H9 (cell line): ENCODE results near the gene PRKCB. TPM values are rescaled to one million over a fixed set of nuclear protein-coding genes. Genes with fewer than 3 reads are reported as not detected.

Experiments
- DNase-seq: peaks from one replicate; pipeline ENCODE4 v3.0.0-alpha.2; 2017
- H2AFZ ChIP-seq: one replicate; pipeline ENCODE4 v1.6.1; 2013; ENCODE audit warnings: mild to moderate bottlenecking, low read length, control low read depth, moderate library complexity
- H2AK5ac ChIP-seq: 2 replicates; pipeline ENCODE4 v1.6.1; 2013; ENCODE audit warnings: low read length, control low read depth, mixed read lengths; ENCODE audit not compliant: insufficient read length
- H2BK120ac ChIP-seq: one replicate; pipeline ENCODE4 v1.6.1; 2013; ENCODE audit warnings: low read depth, mild to moderate bottlenecking, low read length, control low read depth, inconsistent platforms; ENCODE audit not compliant: poor library complexity, severe bottlenecking
- H2BK12ac ChIP-seq: 2 replicates; pipeline ENCODE4 v1.6.1; 2013; ENCODE audit warnings: low read length, control low read depth, mixed read lengths, low read depth; ENCODE audit not compliant: insufficient read length
- H2BK15ac ChIP-seq: 2 replicates; pipeline ENCODE4 v1.6.1; 2013; ENCODE audit warnings: low read depth, low read length, control low read depth
- H2BK20ac ChIP-seq: one replicate; pipeline ENCODE4 v1.6.1; 2013; ENCODE audit warnings: low read depth, mild to moderate bottlenecking, low read length, control low read depth, inconsistent platforms; ENCODE audit not compliant: poor library complexity, severe bottlenecking
- H2BK5ac ChIP-seq: 2 replicates; pipeline ENCODE4 v1.6.1; 2013; ENCODE audit warnings: low read length, control low read depth, mixed read lengths; ENCODE audit not compliant: insufficient read length
- H3K14ac ChIP-seq: 2 replicates; pipeline ENCODE4 v1.6.1; 2013; ENCODE audit warnings: low read length, control low read depth; ENCODE audit not compliant: insufficient read depth
- H3K18ac ChIP-seq: 2 replicates; pipeline ENCODE4 v1.6.1; 2013; ENCODE audit warnings: low read depth, mild to moderate bottlenecking, mixed read lengths, low read length, control low read depth; ENCODE audit not compliant: insufficient read length
- H3K23ac ChIP-seq: 2 replicates; pipeline ENCODE4 v1.6.1; 2013; ENCODE audit warnings: low read length, control low read depth, mixed read lengths, low read depth; ENCODE audit not compliant: insufficient read length
- H3K23me2 ChIP-seq: 2 replicates; pipeline ENCODE4 v1.6.1; 2013; ENCODE audit warnings: low read depth, mild to moderate bottlenecking, mixed read lengths, low read length, control low read depth; ENCODE audit not compliant: insufficient read length, poor library complexity, severe bottlenecking
- H3K27ac ChIP-seq: 2 replicates; pipeline ENCODE4 v1.5.1; 2013; ENCODE audit warnings: low read length, control low read depth, mixed read lengths, low read depth; ENCODE audit not compliant: insufficient read length
- H3K27me3 ChIP-seq: 2 replicates; pipeline ENCODE4 v1.6.1; 2013; ENCODE audit warnings: low read length, control low read depth, inconsistent platforms; ENCODE audit not compliant: insufficient read depth
- H3K4ac ChIP-seq: 2 replicates; pipeline ENCODE4 v1.6.1; 2013; ENCODE audit warnings: low read depth, mild to moderate bottlenecking, control low read depth, inconsistent platforms, low read length, moderate library complexity
- H3K4me1 ChIP-seq: 2 replicates; pipeline ENCODE4 v1.6.1; 2013; ENCODE audit warnings: low read length, control low read depth, inconsistent platforms; ENCODE audit not compliant: insufficient read depth
- H3K4me2 ChIP-seq: 2 replicates; pipeline ENCODE4 v1.6.1; 2013; ENCODE audit warnings: low read length, control low read depth, mixed read lengths; ENCODE audit not compliant: insufficient read length, insufficient read depth
- H3K56ac ChIP-seq: 2 replicates; pipeline ENCODE4 v1.6.1; 2013; ENCODE audit warnings: low read depth, mild to moderate bottlenecking, mixed read lengths, low read length, control low read depth; ENCODE audit not compliant: insufficient read length
- H3K79me1 ChIP-seq: 2 replicates; pipeline ENCODE4 v1.6.1; 2013; ENCODE audit warnings: low read depth, mild to moderate bottlenecking, moderate library complexity, low read length, control low read depth, inconsistent platforms; ENCODE audit not compliant: insufficient read depth, poor library complexity, severe bottlenecking
- H3K79me2 ChIP-seq: 2 replicates; pipeline ENCODE4 v1.6.1; 2013; ENCODE audit warnings: low read length, control low read depth, inconsistent platforms; ENCODE audit not compliant: insufficient read depth
- H3K9ac ChIP-seq: 2 replicates; pipeline ENCODE4 v1.6.1; 2013; ENCODE audit warnings: low read length, control low read depth, mixed read lengths; ENCODE audit not compliant: insufficient read length; ENCODE audit errors: extremely low read depth
- H3K9me3 ChIP-seq: one replicate; pipeline ENCODE4 v1.6.1; 2013; ENCODE audit warnings: low read depth, low read length, inconsistent platforms; ENCODE audit not compliant: control insufficient read depth
- H3T11ph ChIP-seq: one replicate; pipeline ENCODE4 v1.6.1; 2013; ENCODE audit warnings: mild to moderate bottlenecking, low read length, control low read depth, inconsistent platforms
- H4K20me1 ChIP-seq: one replicate; pipeline ENCODE4 v1.6.1; 2013; ENCODE audit not compliant: control insufficient read depth, insufficient read length, insufficient read depth
- H4K5ac ChIP-seq: 2 replicates; pipeline ENCODE4 v1.6.1; 2013; ENCODE audit warnings: low read depth, mild to moderate bottlenecking, mixed read lengths, low read length, control low read depth; ENCODE audit not compliant: insufficient read length
- H4K8ac ChIP-seq: replicated peaks from 2 replicates; pipeline ENCODE4 v1.6.1; 2013; ENCODE audit warnings: low read length, control low read depth, mixed read lengths, low read depth; ENCODE audit not compliant: insufficient read length
- H4K91ac ChIP-seq: 2 replicates; pipeline ENCODE4 v1.6.1; 2013; ENCODE audit warnings: low read depth, mild to moderate bottlenecking, moderate library complexity, mixed read lengths, low read length, control low read depth; ENCODE audit not compliant: insufficient read length
- H3K27ac Mint-ChIP-seq, 3 experiments: 2 replicates in 2 of 3; 3 replicates in 1 of 3; pipeline ENCODE4 v1.8.0; 2020 to 2021; ENCODE audit warnings: mixed read lengths in 3 of 3, mild to moderate bottlenecking in 1 of 3, moderate library complexity in 1 of 3
- H3K27me3 Mint-ChIP-seq: 2 replicates; pipeline ENCODE4 v1.8.0; 2021; ENCODE audit warnings: low read depth, mild to moderate bottlenecking, moderate library complexity, mixed read lengths
- H3K36me3 Mint-ChIP-seq, 3 experiments: 2 replicates in 2 of 3; 3 replicates in 1 of 3; pipeline ENCODE4 v1.8.0; 2020 to 2021; ENCODE audit warnings: low read depth in 3 of 3, mixed read lengths in 3 of 3; ENCODE audit not compliant: insufficient read depth in 1 of 3
- H3K4me1 Mint-ChIP-seq, 2 experiments: 2 replicates each; pipeline ENCODE4 v1.8.0; 2020; ENCODE audit warnings: mixed read lengths in 2 of 2
- H3K4me3 Mint-ChIP-seq, 2 experiments: 2 replicates in 1 of 2; 3 replicates in 1 of 2; pipeline ENCODE4 v1.8.0; 2020 to 2021; ENCODE audit warnings: mild to moderate bottlenecking in 2 of 2, mixed read lengths in 2 of 2, moderate library complexity in 1 of 2
- H3K9me3 Mint-ChIP-seq, 2 experiments: 2 replicates in 1 of 2; 3 replicates in 1 of 2; pipeline ENCODE4 v1.8.0; 2020; ENCODE audit warnings: mild to moderate bottlenecking in 2 of 2, mixed read lengths in 2 of 2, moderate library complexity in 1 of 2
- CTCF ChIP-seq: fragments of 200-600 bp; sonication (generic); conservative IDR thresholded peaks from 3 replicates; pipeline ENCODE4 v1.8.0; 2021; ENCODE audit warnings: antibody characterized with exemption, mild to moderate bottlenecking
- WGBS: extraction: QIAGEN DNeasy Blood & Tissue Kit; methylation state at CpG from one replicate; pipeline ENCODE4 v1.1.7; 2013; ENCODE audit warnings: missing lambda C conversion rate, low lambda C conversion rate, mixed read lengths; ENCODE audit not compliant: insufficient read length; ENCODE audit errors: extremely low coverage; 5-methylcytosine and 5-hydroxymethylcytosine counted together
- total RNA-seq: library from RNA; stranded (reverse); gene quantifications from 2 replicates; pipeline ENCODE4 v1.2.1, GENCODE V29; 2021

The PRKCB gene
- total RNA-seq, 1 experiment from 2014 or later, result 7.0 TPM

GRCh38 chr16:23929237-23929636 is 93.5 kb downstream of the PRKCB start:
- WGBS, result no CpG with 5 or more reads among the region's 4 CpGs
- Histone ChIP-seq H4K5ac (no peak overlapping the region), H3K23me2 (no peaks in the 10 kb centered on the region), H4K8ac (no peak overlapping the region), H2BK15ac (no peak overlapping the region), H3K4me2 (no peak overlapping the region), H3K18ac (no peak overlapping the region), H3K9ac (no peak overlapping the region), H3K9me3 (no peaks in the 10 kb centered on the region), H3K79me1 (no peaks in the 10 kb centered on the region), H3K23ac (no peak overlapping the region), H2AK5ac (no peak overlapping the region), H2BK12ac (no peak overlapping the region), H4K20me1 (no peaks in the 10 kb centered on the region), H3K4me1 (no peaks in the 10 kb centered on the region), H3K14ac (no peak overlapping the region), H2AFZ (no peak overlapping the region), H3K56ac (no peak overlapping the region), H3K27ac (no peak overlapping the region), H2BK20ac (no peak overlapping the region), H3T11ph (no peak overlapping the region), H3K79me2 (no peaks in the 10 kb centered on the region), H2BK120ac (no peak overlapping the region), H2BK5ac (no peak overlapping the region), H4K91ac (no peak overlapping the region), H3K4ac (no peak overlapping the region), H3K27me3 (no peaks in the 10 kb centered on the region)
- no peak overlapping the region for H3K27ac Mint-ChIP-seq
- no peak for TF ChIP-seq CTCF
- no peak for DNase-seq
- H3K27me3 Mint-ChIP-seq, result peaks cover 10% of the 10 kb centered on the region
- no peaks in the 10 kb centered on the region for H3K4me1 Mint-ChIP-seq
- H3K9me3 Mint-ChIP-seq, result no peaks in the 10 kb centered on the region
- no peak overlapping the region for H3K4me3 Mint-ChIP-seq
- H3K36me3 Mint-ChIP-seq, result no peaks in the 10 kb centered on the region
